ENCODE measurements around the gene SNU13.
"Not testable (repeated sequence)": the region's sequence is repeated elsewhere in the genome, so short reads cannot be mapped to it uniquely, and the experiment has no call there.

The SNU13 gene

DNA sequence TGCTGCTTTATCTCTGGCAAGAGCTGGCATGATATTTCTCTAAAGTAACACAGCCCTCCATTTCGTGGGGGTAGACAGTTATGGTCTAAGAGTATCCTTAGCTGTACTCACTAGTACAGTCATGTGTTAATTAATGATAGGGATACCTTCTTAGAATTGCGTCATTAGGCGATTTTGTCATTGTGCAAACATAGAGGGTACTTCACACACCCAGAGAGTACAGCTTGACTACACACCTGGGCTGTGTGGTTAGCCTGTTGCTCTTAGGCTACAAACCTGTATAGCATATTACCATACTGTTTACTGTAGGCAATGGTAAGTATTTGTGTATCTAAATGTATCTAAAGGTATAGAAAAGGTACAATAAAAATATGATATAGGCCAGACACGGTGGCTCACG, 50.5 kb downstream of the SNU13 start:
- DNase-seq: no peak

DNA sequence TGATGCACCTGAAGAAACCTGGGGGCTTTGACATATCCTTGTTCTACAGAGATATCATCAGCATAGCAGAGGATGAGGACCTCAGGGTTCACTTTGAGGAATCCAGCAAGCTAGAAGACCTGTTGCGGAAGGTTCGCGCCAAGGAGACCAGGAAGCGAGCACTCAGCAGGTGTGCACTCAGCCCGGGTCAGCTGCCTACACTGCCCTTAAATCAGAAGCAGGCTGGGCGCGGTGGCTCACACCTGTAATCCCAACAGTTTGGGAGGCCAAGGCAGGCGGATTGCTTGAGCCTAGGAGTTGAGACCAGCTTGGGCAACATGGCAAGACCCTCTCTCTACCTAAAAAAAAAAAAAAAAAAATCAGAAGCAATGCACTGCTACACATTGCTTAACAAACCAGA, 51.0 kb downstream of the SNU13 start:
- not testable (repeated sequence) for DNase-seq

DNA sequence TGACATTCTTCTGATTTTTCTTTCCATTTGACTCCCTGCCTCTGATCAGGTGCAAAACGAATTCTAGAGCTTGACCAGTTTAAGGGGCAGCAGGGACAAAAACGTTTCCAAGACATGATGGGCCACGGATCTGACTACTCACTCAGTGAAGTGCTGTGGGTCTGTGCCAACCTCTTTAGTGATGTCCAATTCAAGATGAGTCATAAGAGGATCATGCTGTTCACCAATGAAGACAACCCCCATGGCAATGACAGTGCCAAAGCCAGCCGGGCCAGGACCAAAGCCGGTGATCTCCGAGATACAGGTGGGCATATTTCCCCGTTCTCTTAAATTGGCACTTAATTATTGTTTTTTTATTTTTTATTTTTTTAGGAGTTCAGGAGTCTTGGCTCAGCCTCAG, 52.2 kb downstream of the SNU13 start:
- no peak for DNase-seq

DNA sequence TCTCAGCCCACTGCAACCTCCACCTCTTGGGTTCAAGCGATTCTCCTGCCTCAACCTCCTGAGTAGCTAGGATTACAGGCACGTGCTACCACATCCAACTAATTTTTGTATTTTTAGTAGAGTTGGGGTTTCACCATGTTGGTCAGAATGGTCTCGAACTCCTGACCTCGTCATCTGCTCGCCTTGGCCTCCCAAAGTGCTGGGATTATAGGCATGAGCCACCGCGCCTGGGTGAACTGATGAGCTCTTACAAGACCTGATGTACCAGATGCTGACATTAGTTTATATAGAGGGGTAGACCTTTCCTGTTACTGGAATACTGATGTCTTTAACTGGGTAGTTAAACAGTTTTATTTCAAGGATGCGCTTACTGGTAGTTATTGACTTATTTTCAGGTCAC, 54.1 kb downstream of the SNU13 start:
- not testable (repeated sequence) for DNase-seq

DNA sequence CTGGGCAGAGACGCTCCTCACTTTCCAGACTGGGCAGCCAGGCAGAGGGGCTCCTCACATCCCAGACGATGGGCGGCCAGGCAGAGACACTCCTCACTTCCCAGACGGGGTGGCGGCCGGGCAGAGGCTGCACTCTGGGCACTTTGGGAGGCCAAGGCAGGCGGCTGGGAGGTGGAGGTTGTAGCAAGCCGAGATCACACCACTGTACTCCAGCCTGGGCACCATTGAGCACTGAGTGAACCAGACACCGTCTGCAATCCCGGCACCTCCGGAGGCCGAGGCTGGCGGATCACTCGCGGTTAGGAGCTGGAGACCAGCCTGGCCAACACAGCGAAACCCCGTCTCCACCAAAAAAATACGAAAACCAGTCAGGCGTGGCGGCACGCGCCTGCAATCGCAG, 57.1 kb downstream of the SNU13 start:
- DNase-seq: not testable (repeated sequence)

DNA sequence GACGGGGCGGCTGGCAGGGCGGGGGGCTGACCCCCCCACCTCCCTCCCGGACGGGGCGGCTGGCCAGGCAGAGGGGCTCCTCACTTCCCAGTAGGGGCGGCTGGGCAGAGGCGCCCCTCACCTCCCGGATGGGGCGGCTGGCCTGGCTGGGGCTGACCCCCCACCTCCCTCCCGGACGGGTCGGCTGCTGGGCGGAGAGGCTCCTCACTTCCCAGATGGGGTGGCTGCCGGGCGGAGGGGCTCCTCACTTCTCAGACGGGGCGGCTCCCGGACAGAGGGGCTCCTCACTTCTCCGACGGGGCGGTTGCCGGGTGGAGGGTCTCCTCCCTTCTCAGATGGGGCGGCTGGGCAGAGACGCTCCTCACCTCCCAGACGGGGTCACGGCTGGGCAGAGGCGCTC, 57.6 kb downstream of the SNU13 start:
- DNase-seq: not testable (repeated sequence)

DNA sequence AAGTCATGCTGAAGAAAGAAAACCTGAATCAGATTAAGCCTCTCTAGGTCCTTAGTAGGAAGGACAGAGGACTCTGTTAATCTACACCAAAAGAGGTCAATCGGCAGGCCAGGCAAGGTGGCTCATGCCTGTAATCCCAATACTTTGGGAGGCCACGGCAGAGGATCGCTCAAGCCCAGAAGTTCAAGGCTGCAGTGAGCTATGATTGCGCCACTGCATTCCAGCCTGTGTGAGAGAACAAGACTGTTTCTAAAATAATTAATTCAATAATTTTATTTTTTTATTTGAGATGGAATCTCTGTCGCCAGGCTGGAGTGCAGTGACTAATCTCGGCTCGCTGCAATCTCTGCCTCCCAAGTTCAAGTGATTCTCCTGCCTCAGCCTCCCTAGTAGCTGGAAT, 63.1 kb downstream of the SNU13 start:
- no peak for DNase-seq
